GM19238 (cell line): ENCODE measurements around the gene PARVB.

Source experiments
- DNase-seq: peaks from one replicate; pipeline ENCODE4 v3.0.0; 2011; ENCODE audit warnings: low spot score; ENCODE audit not compliant: insufficient read length

PARVB gene

DNA sequence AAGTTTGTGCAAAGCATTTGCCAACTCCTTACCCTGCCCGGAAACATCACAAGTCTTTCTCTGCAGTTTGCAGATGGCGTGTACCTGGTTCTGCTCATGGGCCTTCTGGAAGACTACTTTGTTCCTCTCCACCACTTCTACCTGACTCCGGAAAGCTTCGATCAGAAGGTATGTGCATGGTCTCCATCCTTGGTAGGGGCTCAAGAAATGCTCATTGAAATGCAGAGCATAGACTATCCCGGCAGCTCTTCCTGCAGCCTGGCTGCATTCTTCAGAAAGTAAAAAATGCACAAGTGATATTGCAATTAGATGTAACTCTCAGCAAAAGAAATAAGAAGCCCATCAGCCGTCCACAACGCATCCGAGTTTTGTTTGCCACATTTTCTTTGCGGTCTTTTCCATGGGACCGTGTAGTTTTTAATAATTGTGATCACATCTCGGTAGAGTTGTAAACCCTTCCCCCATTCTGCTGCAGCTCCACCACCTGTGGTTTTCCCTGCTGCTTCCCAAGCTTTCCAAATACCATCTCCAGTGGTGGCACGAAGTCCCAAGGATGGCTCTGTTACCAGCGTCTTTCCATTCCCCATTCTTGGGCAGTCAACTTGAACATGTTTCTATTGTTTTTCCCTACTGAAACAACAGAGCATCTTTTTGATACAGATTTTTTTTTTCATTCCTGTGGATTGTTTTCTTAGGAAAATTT, 134.0 kb downstream of the PARVB start:
- DNase-seq, result no peak

DNA sequence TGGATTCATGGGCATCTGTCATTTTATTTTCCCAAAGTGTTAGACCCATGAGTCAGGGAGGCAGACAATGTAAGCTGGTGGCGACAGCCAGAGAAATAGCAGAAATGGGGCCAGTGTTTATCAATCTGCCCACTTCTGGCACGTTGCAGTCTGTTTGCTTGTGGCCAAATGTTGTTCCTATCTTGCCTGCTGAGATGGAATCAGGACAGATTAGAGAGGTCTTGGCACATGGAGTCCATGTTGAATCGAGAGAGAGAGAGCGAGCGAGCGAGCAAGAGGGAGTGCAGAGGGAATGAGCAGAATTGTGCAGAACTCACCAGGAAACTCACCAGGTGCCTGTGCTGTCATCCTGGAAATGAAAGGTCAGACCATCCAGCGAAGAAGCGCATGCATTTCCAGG, 134.7 kb downstream of the PARVB start:
- no peak for DNase-seq

DNA sequence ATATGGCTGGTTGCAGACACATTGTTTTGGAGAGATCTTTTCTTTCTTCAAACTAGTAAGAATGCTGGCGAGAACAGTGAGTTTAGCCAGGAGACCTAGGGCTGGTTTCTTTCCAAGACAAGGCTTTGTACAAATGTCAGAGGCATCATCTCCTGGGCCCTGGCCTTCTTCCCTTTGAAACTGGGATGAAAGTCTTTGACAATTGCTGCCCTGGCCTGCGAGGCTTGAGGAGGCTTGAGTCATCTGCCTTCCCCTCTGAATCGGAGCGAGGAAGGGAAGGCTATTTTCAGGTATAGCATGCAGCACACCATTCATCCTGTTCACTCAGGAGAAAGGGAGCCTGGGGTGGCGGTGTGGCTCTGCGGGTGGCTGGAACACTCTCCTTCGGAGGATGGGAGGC, 135.1 kb downstream of the PARVB start:
- no peak for DNase-seq

DNA sequence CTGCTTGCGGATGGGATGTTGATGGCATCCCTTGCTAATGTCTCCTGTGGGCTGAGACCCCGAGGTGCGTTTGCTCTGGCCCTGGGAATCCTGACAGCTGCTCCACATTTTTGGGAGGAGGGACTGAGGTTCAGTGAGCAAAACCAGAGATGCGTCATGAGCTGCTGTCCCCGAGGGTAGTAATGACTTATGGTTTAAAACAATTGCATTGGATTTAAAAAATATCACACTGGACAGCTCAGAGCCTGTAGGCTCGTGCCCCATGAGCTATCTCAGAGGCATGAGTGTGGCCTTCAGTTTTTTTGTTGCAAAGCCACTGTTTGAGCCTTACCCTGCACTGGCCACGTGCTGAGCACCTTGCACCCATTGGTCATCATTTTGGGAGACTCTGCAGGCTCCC, 135.7 kb downstream of the PARVB start:
- no peak for DNase-seq

DNA sequence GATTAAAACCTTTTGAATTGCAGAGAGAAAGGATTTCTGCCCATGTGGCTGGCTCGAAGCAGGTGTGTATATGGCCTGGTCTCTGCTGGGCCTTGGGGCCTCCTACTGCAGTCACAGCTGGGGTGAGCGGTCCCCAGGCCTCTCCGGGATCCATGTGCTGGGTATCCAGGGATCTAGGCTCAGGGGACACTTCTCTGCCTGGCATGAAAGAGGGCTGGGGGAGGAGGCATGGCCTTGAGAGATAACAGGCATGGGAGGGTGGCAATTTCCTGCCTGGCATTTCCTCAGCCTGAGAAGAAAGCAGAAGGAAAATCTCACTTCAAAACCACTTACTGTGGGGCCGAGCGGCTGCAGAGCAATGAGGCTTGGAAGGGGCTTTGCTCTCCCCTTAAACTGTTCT, 136.3 kb downstream of the PARVB start:
- DNase-seq, result no peak

DNA sequence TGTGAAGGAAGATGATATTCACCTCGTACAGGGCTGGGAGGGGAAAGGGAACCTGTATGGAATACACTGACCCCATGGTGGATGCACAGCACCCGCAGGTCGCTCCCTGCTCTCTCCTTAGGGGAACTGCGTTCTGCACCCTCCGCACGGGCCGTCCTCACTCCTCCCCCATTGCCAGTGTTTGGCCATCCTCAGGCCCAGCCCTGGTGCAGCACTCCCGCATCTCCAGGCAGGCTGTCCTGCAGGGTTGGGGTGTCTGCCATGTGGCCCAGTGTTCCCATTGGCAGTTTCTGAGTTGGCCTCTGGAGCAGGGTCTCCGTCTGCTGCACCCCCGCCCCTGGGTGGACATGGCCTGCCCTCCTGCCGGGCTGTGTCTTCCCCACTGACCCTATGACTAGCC, 137.6 kb downstream of the PARVB start:
- DNase-seq, result no peak

DNA sequence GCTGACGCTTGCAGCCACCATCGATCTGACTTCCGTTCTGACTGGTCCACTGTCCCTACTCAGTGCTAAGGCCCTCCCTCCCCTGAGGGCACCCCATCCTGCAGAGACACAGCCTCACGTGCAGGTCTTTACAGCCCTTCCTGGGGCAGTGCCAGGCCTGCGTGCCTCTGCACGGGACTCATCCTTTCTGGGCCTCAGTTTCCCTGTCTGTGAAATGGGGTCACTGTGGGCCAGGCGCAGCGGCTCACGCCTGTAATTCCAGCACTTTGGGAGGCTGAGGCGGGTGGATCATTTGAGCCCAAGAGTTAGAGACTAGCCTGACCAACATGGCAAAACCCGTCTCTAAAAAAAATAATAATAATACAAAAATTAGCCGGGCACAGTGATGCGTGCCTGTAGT, 138.9 kb downstream of the PARVB start:
- no peak for DNase-seq

DNA sequence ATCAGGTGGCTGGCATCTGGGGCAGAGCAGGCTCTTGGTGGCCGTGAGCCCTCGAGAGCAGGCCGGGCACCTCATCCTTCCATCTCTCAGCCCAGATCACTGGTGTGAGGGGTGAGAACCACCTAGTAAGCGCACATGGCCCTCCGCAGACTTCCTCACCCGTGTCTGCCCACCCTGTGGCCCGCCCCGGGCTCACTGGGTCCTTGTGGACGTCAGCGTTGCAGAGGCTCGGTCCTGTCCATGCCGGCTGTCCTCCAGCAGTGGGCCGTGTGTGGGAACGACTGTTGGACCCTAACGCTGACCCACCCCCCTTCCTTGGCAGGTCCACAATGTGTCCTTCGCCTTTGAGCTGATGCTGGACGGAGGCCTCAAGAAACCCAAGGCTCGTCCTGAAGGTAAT, 139.4 kb downstream of the PARVB start:
- no peak for DNase-seq

DNA sequence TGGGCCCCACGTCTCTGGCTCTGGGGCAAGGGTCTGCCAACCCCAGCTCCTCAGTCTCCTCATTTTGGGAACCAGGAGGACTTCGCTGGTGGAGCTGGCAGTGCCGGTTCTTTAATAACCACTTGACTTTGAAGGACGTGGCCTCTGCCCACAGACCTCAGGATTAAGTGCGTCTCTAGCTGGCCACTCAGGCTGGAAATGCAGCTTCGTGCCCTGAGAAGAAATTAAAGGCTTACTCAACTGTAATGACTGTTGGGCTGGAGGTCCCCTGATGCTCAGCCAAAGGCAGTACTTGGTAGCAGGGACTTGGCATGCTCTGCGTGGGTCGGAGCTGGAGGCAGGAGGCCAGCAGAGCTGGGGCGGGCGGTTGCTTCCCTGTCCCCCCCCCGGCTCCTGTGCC, 139.9 kb downstream of the PARVB start:
- DNase-seq, result no peak

DNA sequence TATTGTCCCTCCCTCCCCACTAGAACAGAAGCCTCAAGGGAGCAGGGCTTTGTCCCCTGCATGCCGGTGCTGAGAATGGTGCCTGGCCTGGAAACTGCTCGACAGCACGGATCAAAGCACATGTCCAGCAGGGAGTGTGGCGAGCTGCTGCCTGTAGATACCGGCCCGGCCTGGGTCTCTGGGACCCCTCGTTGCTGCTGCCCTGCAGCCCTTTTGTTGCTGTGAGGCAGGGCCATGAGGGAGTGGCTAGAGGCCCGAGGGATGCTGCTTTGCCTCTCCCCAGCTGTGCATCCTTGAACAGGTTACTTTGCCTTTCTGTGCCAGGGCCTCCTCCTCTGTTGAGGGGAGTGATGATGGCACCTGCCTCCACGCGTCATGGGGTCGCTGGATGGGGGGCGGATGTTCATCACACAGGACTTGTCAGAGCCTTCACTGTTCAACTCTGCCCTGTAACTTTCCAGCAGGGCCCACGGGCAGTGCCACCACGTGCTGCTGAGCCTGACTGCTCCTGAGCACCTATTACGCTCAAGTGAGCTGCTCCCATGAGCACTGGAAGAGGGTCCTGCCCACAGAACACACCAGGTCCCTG, 141.3 kb downstream of the PARVB start:
- no peak for DNase-seq

DNA sequence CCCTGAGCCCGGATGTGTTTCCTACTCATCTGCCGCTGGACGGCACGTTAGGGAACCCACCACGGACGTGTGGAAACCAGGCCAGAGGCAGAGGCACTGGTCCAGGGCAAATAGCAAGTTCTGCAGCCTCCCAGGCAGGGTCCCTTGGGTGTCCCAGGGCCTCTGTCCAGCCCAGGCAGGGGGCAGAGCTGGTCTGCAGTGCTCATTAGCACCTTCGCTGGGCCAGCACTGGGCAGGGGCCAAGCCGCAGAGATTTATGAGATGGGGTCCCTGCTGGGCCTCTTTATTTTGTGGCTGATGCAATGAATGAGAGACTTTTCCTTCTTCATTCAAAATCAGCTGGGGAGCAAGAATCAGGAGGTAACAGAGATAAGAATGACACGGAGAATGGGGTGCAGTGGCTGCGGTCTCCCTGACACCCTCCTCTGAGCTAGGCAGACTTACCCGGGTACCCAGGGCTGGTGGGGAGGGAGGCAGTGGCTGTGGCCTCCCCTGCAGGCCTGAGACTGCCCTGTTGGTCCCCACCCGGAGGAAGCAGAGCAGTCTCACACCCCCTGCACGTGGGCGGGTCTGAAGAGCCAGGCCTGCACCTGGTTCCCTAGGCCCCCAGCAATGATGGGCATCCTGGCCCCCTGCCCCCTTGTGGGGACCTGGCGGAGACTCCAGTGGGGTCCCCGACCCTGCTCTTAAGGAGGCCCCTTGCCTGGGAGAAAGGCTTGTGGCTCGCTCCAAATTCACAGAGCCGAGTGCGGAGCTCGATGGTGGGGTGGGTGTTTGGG, 142.6 kb downstream of the PARVB start:
- no peak for DNase-seq

DNA sequence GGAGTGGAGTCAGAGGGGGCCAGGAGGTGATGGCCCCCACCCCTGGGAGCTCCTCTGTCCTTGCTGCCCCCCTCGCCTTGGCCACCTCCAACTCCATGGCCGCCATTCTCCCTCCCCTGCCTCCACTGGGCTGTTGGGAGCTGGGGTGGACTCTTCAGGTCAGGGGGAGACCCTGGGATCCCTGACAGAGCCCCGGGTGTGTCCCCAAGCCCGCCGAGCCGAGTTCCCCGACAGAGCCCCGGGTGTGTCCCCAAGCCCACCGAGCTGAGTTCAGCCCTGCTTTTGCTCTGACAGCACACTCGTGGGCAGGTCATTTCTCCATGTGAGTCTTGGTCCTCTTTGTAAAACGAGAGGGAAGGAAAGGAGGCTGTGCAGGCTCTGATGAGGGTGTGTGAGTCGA, 143.4 kb downstream of the PARVB start:
- DNase-seq, result no peak

DNA sequence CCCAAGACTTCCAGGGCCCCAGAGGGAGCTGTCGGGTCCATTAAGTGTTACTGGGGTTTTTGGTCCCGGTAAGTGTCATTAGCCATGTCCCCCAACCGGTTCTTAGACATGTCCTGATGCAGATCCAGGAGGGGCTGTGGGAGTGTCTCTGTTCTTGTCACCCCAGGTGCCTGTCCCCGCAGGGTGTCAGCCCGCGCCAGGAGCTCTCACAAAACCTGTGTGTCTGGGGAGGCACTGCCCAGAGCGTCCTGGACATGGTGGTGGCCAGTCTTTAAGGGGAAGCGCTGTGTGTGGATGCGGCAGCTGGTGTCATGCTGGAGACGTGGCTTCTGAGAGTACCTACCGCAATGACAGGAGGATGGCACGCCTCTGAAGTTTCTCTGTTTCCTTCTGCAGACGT, 144.1 kb downstream of the PARVB start:
- DNase-seq, result no peak

DNA sequence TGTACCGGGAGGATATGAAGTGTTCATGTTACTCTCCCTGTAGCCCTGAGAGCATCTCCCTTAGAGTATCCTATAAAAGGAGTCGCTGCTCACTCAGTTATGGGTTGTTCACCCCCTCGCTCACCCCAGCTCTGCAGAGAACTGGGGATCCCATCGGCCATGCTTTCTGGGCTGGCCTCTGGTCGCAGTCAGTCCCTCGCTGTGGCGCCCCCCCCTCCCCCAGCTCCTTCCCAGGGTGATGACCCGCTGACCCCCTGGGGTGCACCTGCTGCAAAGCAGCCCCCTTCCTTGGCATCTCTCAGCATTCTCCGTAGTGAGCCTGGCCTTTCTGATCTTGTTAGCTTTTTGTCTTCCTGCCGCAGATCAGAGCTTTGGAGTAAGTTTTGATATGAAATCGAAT, 146.4 kb downstream of the PARVB start:
- DNase-seq, result no peak

DNA sequence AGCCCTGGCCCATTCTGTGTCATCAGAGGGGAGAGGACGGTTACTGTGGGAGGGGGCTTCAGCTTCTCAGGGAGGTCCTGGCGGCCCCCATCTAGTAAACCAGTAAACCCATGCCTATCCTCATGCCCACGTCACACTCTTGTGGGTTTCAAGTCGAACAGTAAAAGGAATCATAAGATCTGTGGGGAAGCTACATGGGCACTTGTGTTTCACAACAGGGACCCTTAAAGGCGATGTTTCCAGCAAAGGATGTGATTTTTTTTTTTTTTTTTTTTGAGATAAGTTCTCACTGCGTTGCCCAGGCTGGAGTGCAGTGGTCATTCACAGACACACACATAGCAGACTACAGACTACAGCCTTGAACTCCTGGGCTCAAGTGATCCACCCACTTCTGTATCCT, 147.5 kb downstream of the PARVB start:
- no peak for DNase-seq

DNA sequence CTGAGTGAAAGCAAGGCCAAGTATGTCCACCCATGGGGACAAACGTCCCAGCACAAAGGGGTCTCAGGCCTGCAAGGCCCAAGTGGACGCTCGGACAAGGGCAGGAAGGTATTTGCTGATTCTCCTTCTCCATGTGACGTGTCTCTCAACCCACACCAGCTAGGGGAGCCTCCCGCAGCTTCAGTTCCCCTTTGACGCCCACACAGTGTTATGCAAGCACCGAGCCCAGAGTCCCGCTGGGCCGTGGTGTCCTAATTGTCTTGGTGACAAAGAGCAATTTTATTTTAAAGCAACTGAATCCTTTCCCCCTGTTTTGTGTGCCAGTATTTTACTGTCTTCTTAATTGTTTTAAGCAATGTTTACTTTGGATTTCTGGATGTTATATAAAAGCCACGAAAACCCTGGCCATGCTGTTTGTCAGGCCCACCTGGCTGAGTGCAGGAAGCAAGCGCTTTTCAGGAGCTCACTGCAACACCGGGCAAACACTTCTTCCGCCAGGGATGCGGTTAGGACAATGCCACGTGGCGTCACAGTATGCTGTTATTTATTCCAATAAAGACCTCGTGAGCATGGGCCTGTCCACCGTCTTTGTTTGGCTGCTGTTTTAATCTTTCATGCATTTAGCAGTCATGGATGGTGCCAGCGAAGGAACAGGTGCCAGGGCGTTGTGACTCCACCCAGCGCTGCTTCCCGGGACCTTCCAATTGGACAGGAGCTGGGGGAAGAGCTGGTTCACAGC, 148.4 kb downstream of the PARVB start:
- DNase-seq, result peak; percentile 64

DNA sequence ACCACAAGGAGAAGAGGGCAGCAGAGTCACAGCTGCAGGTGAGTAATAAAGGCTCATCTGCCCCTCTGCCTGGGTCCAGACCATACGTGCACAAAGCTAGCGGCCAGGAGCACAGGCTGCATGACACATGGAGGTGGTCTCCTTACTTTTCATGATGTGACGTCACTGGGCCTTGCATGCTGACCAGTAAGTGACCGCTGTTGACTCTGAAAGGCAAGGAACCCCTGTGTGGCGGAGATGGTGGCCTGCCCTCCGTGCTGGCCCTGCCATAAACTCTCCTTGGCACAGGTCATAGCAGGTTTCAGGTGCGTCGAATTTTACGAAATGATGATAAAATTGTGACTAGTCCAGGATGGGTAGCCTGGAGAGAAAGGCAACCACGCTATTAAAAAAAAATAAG, 149.1 kb downstream of the PARVB start:
- DNase-seq, result no peak

DNA sequence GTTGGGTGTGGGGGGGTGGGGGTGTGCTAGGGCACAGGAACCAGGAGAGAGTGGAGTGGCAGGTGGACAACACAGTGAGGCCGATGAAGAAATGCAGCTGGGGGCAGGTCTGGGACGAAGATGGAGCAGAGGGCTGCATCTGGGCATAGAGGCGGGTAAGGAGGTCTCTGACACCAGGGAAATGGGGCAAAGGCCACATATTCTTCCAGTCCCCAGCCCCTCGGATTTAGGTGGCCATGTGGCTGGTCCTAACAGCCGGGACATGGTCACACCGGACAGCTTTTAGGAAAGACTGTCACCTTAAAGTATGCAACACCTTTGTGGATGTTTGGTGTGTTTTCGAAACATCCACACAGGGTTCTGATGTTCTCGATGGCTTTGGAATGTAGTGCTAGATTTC, 151.6 kb downstream of the PARVB start:
- no peak for DNase-seq

DNA sequence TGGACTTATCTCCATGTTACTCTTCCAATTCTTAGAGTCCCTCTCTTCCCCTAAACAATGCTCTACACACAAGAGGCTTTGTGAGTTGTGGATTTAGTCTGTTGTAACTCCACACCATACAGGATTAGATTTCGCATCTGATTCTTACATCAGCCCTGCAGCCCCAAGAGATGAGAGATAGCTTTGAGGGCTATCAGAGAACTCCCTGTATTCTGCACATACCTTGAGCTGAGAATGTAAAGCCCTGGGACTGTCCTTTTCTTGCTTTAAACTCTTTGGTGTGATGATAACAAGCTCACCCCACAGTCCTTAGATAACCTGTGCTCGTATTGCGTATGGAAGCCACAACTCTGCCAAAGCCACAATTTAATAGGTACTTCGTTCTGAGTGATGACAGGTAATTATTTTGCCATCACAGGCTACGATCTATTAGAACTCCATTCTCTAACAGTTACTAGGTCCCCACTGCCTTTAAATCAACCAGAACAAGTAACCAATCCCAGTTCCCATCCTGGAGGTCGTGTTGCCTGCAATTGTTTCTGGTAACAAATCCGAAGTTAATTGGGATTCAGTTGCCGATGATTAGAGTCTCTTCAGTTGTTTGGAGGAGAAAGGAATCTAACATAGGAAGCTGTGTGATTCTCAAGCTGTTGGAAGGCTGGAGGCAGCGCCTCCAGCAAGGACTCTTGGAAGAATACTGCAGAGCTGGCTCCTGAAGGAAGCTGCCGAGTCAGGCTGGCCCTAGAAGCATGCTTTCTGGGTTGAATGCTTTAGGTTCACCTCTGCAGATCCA, 155.3 kb downstream of the PARVB start:
- no peak for DNase-seq

DNA sequence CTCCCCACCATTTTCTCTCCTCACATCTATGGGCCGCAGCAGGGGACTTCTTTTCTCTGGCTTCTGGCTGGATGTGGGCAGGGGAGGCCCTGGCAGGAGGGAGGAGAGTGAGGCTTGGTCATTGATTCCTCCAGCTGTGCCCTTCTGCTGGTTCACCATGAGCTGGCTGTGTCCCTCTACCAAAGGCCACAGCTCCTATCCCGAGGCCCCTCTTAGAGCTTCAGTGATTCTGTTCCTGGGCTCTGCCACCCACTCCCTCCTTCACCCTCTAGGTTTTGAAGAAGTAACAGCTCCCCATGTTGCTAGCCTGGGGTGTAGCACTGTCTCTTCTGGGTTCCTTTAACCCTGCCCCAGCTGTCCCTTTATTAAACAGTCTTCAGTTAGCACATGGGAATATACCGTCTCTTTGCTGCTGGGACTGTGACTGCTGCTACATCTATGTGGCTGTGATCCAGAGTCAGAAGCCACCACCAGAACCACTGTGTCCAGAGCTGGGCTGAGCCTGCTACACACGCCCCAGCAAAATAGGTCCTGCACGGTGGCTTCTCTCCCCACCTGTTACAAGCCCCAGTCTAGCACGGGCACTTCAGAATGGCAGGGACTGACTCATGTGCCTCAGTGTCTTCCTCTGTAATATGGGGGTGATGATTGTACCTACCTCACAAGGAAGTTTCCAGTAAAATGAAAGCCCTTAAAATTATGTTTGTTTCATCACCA, 156.0 kb downstream of the PARVB start:
- no peak for DNase-seq

DNA sequence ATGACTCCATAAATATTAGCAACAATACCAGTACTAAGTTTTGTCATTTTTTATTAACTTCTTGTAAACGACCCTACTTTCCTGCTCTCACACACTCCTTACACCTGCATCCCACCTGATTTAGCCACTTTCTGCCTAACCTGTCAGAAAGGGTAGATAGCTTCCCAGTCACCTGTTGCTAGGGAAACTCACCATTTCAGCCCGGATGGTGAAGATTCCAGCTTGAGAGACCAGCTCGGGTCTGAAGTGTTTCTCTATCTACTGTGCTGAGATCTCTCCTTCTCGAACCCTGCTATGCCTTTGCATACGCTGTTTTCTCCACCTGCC, 156.6 kb downstream of the PARVB start, which contains the start of gene PARVG:
Gene PARVG (plus strand): TSS at position 220 of the 327 bp plus-strand sequence. CDS start 2,405 bp downstream, outside the sequence.
- DNase-seq, result peak; percentile 74
